ENCODE results near the gene TAGLN.

Gene TAGLN

GRCh38 chr11:117248341-117248740, 49.2 kb downstream of the TAGLN start:
- no peak for ATAC-seq
- TF ChIP-seq OSR1 (CRISPR knock-in tag; IDR thresholded peaks at IDR 0.05): no peak
- no peak for TF ChIP-seq GLIS3 (CRISPR knock-in tag; IDR thresholded peaks at IDR 0.05)
- TF ChIP-seq ZFP30 (CRISPR knock-in tag; IDR thresholded peaks at IDR 0.05): no peak
- no peak for TF ChIP-seq TCF4 (CRISPR knock-in tag; IDR thresholded peaks at IDR 0.05; ENCODE audit: borderline replicate concordance)
- TF ChIP-seq POU6F1 (CRISPR knock-in tag; IDR thresholded peaks at IDR 0.05; ENCODE audit: borderline replicate concordance, low read depth): no peak

GRCh38 chr11:117249571-117249970, 50.4 kb downstream of the TAGLN start:
- ATAC-seq: no peak
- TF ChIP-seq ZFP3 (CRISPR knock-in tag; IDR thresholded peaks at IDR 0.05) (no peak), SNAI2 (CRISPR knock-in tag; IDR thresholded peaks at IDR 0.05) (no peak), GLIS3 (CRISPR knock-in tag; IDR thresholded peaks at IDR 0.05) (no peak)

- TF ChIP-seq ESRRG (CRISPR knock-in tag; IDR thresholded peaks at IDR 0.05): no peak
- TF ChIP-seq ZNF8 (CRISPR knock-in tag; IDR thresholded peaks at IDR 0.05): no peak
- TF ChIP-seq ZFP30 (CRISPR knock-in tag; IDR thresholded peaks at IDR 0.05): no peak
- TF ChIP-seq ZFP3 (CRISPR knock-in tag; IDR thresholded peaks at IDR 0.05): no peak
- TF ChIP-seq BACH2 (CRISPR knock-in tag; IDR thresholded peaks at IDR 0.05; ENCODE audit: borderline replicate concordance): no peak
- no peak for TF ChIP-seq OSR1 (CRISPR knock-in tag; IDR thresholded peaks at IDR 0.05)
- ATAC-seq: no peak
These were observed 52.3 kb downstream of the TAGLN start for GRCh38 chr11:117251506-117251905.

GRCh38 chr11:117255966-117256365, 56.8 kb downstream of the TAGLN start:
- TF ChIP-seq TCF4 (CRISPR knock-in tag; IDR thresholded peaks at IDR 0.05; ENCODE audit: borderline replicate concordance) (no peak), CSRNP3 (CRISPR knock-in tag; IDR thresholded peaks at IDR 0.05) (no peak), ZFP30 (CRISPR knock-in tag; IDR thresholded peaks at IDR 0.05) (no peak), PPARA (CRISPR knock-in tag; IDR thresholded peaks at IDR 0.05; ENCODE audit: borderline replicate concordance) (no peak), ISL1 (CRISPR knock-in tag; IDR thresholded peaks at IDR 0.05) (no peak), BACH2 (CRISPR knock-in tag; IDR thresholded peaks at IDR 0.05; ENCODE audit: borderline replicate concordance) (no peak), CREB5 (CRISPR knock-in tag; IDR thresholded peaks at IDR 0.05; ENCODE audit: low read depth) (no peak)

GRCh38 chr11:117256573-117256972, 57.4 kb downstream of the TAGLN start:
- ATAC-seq: no peak; the same call in 2 of the 3 replicates
- no peak for TF ChIP-seq CREB5 (CRISPR knock-in tag; IDR thresholded peaks at IDR 0.05; ENCODE audit: low read depth)
- no peak for TF ChIP-seq SNAI2 (CRISPR knock-in tag; IDR thresholded peaks at IDR 0.05)
- no peak for TF ChIP-seq CSRNP3 (CRISPR knock-in tag; IDR thresholded peaks at IDR 0.05)
- no peak for TF ChIP-seq TCF4 (CRISPR knock-in tag; IDR thresholded peaks at IDR 0.05; ENCODE audit: borderline replicate concordance)

More at GRCh38 chr11:117255966-117256365, 56.8 kb downstream of the TAGLN start:
- ATAC-seq: no peak
